Neural cell (in vitro differentiated cells): Measurements from ENCODE around the gene ZP1. TPM values are rescaled to one million over a fixed set of nuclear protein-coding genes. Genes with fewer than 3 reads are reported as not detected.
"Not testable (repeated sequence)": the region's sequence is repeated elsewhere in the genome, so short reads cannot be mapped to it uniquely, and the experiment has no call there.

Source experiments
- H2AFZ ChIP-seq: fragments of 200-600, 300-800 bp; sonication (generic), shearing (Covaris generic); 2 replicates; pipeline ENCODE4 v1.6.0; 2014; ENCODE audit warnings: low read depth, mild to moderate bottlenecking, antibody characterized with exemption, low read length, moderate library complexity
- H3F3A ChIP-seq: fragments of 200-600 bp; shearing (Covaris generic); 2 replicates; pipeline ENCODE4 v1.6.1; 2016; ENCODE audit warnings: mild to moderate bottlenecking, moderate library complexity, mixed read lengths, antibody characterized with exemption, low read length; ENCODE audit not compliant: insufficient read depth, poor library complexity, severe bottlenecking
- H3K27ac ChIP-seq: fragments of 200-600, 300-800 bp; sonication (generic), shearing (Covaris generic); 2 replicates; pipeline ENCODE4 v1.5.1; 2014; ENCODE audit warnings: mild to moderate bottlenecking, low read length, moderate library complexity
- H3K27me3 ChIP-seq: fragments of 300-800, 200-600 bp; sonication (generic), shearing (Covaris generic); 2 replicates; pipeline ENCODE4 v1.6.0; 2014; ENCODE audit warnings: mild to moderate bottlenecking, low read depth, low read length, moderate library complexity; ENCODE audit not compliant: insufficient read depth
- H3K36me3 ChIP-seq: fragments of 300-800, 200-600 bp; sonication (generic), shearing (Covaris generic); 2 replicates; pipeline ENCODE4 v1.5.1; 2014; ENCODE audit warnings: mild to moderate bottlenecking, antibody characterized with exemption, low read length, moderate library complexity; ENCODE audit not compliant: insufficient read depth
- H3K4me2 ChIP-seq: fragments of 300-800, 200-600 bp; sonication (generic), shearing (Covaris generic); 2 replicates; pipeline ENCODE4 v1.6.0; 2014; ENCODE audit warnings: mild to moderate bottlenecking, low read length
- H3K4me3 ChIP-seq: fragments of 300-800, 200-600 bp; sonication (generic), shearing (Covaris generic); 2 replicates; pipeline ENCODE4 v1.5.1; 2014; ENCODE audit warnings: mild to moderate bottlenecking, low read length, moderate library complexity
- H3K79me2 ChIP-seq: fragments of 200-600 bp; shearing (Covaris generic); replicated peaks from 2 replicates; pipeline ENCODE4 v1.6.0; 2014; ENCODE audit warnings: mild to moderate bottlenecking, low read length, moderate library complexity; ENCODE audit not compliant: insufficient read depth
- H3K9ac ChIP-seq: fragments of 300-800, 200-600 bp; sonication (generic), shearing (Covaris generic); 2 replicates; pipeline ENCODE4 v1.6.1; 2016; ENCODE audit warnings: mild to moderate bottlenecking, low read length, mixed read lengths
- H3K9me2 ChIP-seq: fragments of 200-600 bp; shearing (Covaris generic); 2 replicates; pipeline ENCODE4 v1.6.1; 2016; ENCODE audit warnings: mild to moderate bottlenecking, low read length, mixed read lengths; ENCODE audit not compliant: insufficient read depth
- H3K9me3 ChIP-seq: fragments of 200-600, 300-800 bp; sonication (generic), shearing (Covaris generic); 2 replicates; pipeline ENCODE4 v1.6.1; 2016; ENCODE audit warnings: mild to moderate bottlenecking, mixed run types, low read length, moderate library complexity, mixed read lengths
- H4K20me1 ChIP-seq: fragments of 200-600 bp; shearing (Covaris generic); 2 replicates; pipeline ENCODE4 v1.6.1; 2016; ENCODE audit warnings: mild to moderate bottlenecking, mixed run types; ENCODE audit not compliant: insufficient read depth
- EP300 ChIP-seq: fragments of 450-650 bp; conservative IDR thresholded peaks from 2 replicates; pipeline ENCODE4 v1.6.1; 2014; ENCODE audit warnings: antibody characterized with exemption, mild to moderate bottlenecking, moderate library complexity; ENCODE audit not compliant: poor library complexity, severe bottlenecking
- EZH2 ChIP-seq: fragments of 200-600, 300-800 bp; shearing (Covaris generic), sonication (generic); IDR thresholded peaks from 2 replicates; pipeline ENCODE4 v1.6.1; 2014; ENCODE audit warnings: antibody characterized with exemption, low read length, borderline replicate concordance, mild to moderate bottlenecking; ENCODE audit not compliant: insufficient read depth, poor library complexity, severe bottlenecking
- MXI1 ChIP-seq: fragments of 450-650 bp; conservative IDR thresholded peaks from 2 replicates; pipeline ENCODE4 v1.6.1; 2014; ENCODE audit warnings: antibody characterized with exemption, mild to moderate bottlenecking; ENCODE audit not compliant: poor library complexity, severe bottlenecking
- POLR2AphosphoS5 ChIP-seq: IDR thresholded peaks from 2 replicates; pipeline ENCODE4 v1.6.1; 2012
- RAD21 ChIP-seq: fragments of 450-650 bp; conservative IDR thresholded peaks from 2 replicates; pipeline ENCODE4 v1.6.1; 2014; ENCODE audit warnings: antibody characterized with exemption, mild to moderate bottlenecking, moderate library complexity
- SMC3 ChIP-seq: fragments of 450-650 bp; conservative IDR thresholded peaks from 2 replicates; pipeline ENCODE4 v1.6.1; 2014; ENCODE audit warnings: antibody characterized with exemption, mild to moderate bottlenecking, moderate library complexity; ENCODE audit not compliant: poor library complexity
- TAF1 ChIP-seq: IDR thresholded peaks from 2 replicates; pipeline ENCODE4 v1.6.1; 2012; ENCODE audit warnings: low read depth
- polyA plus RNA-seq: library from polyadenylated mRNA; depleted of rRNA; stranded (reverse); fragments of >200 nt; gene quantifications from 2 replicates; pipeline ENCODE4 v1.2.3, GENCODE V29; 2014
- TF ChIP-seq, protein P1 (sequence below): IDR thresholded peaks from 2 replicates; pipeline ENCODE4 v1.6.1; 2012; ENCODE audit warnings: borderline replicate concordance
- TF ChIP-seq, protein P2 (sequence below): fragments of 450-650 bp; IDR thresholded peaks from 2 replicates; pipeline ENCODE4 v1.5.1; 2014; ENCODE audit warnings: antibody characterized with exemption, mild to moderate bottlenecking, moderate library complexity; ENCODE audit not compliant: poor library complexity, severe bottlenecking

ZP1 gene
- polyA plus RNA-seq, 1 donor from 2014 or later: 1.5 TPM

DNA sequence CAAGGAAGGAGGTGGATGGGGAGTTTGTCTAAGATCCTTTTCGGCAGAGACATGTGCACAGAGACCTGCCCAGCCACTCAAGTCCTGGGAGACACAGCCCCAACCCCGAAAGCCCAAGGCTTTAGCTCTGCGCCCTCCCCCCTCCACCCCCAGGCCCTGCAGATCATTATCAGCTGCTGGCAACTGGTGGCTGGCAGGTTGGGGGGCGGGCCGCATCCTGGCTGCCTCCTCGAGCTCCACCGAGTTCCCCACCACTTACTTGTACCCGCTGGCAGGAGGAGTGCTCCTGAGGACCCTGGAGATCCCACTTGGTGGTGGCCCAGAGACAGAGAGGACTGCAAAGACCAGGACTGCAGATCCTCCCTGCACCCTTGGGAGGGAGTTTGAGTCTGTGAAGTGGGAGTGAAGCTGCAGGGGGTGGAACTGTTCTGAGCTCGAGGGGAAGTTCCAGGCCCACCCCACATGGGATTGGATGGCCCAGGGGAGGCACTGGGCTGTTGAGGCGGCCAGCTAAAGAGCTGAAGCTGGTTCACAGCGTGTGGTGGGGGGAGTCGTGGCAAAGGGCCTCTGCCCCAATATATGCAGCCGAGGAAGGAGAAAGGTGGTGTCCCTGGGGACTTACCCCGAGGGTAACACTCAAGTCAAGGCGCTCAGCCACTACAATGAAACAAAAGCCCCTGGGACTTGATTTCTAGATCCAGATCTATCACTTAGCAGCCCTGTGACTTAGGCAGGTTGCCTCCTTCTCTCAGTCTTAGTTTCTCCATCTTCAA, 45.3 kb upstream of the ZP1 start:
- H3K36me3 ChIP-seq: no peaks in the 10 kb centered on the region
- H3K9ac ChIP-seq: no peak overlapping the region
- no peak for TF ChIP-seq MXI1
- no peak for TF ChIP-seq TAF1
- TF ChIP-seq, protein P1, sequence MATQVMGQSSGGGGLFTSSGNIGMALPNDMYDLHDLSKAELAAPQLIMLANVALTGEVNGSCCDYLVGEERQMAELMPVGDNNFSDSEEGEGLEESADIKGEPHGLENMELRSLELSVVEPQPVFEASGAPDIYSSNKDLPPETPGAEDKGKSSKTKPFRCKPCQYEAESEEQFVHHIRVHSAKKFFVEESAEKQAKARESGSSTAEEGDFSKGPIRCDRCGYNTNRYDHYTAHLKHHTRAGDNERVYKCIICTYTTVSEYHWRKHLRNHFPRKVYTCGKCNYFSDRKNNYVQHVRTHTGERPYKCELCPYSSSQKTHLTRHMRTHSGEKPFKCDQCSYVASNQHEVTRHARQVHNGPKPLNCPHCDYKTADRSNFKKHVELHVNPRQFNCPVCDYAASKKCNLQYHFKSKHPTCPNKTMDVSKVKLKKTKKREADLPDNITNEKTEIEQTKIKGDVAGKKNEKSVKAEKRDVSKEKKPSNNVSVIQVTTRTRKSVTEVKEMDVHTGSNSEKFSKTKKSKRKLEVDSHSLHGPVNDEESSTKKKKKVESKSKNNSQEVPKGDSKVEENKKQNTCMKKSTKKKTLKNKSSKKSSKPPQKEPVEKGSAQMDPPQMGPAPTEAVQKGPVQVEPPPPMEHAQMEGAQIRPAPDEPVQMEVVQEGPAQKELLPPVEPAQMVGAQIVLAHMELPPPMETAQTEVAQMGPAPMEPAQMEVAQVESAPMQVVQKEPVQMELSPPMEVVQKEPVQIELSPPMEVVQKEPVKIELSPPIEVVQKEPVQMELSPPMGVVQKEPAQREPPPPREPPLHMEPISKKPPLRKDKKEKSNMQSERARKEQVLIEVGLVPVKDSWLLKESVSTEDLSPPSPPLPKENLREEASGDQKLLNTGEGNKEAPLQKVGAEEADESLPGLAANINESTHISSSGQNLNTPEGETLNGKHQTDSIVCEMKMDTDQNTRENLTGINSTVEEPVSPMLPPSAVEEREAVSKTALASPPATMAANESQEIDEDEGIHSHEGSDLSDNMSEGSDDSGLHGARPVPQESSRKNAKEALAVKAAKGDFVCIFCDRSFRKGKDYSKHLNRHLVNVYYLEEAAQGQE: no peak
- no peak for TF ChIP-seq POLR2AphosphoS5
- TF ChIP-seq EZH2: no peak
- TF ChIP-seq, protein P2, sequence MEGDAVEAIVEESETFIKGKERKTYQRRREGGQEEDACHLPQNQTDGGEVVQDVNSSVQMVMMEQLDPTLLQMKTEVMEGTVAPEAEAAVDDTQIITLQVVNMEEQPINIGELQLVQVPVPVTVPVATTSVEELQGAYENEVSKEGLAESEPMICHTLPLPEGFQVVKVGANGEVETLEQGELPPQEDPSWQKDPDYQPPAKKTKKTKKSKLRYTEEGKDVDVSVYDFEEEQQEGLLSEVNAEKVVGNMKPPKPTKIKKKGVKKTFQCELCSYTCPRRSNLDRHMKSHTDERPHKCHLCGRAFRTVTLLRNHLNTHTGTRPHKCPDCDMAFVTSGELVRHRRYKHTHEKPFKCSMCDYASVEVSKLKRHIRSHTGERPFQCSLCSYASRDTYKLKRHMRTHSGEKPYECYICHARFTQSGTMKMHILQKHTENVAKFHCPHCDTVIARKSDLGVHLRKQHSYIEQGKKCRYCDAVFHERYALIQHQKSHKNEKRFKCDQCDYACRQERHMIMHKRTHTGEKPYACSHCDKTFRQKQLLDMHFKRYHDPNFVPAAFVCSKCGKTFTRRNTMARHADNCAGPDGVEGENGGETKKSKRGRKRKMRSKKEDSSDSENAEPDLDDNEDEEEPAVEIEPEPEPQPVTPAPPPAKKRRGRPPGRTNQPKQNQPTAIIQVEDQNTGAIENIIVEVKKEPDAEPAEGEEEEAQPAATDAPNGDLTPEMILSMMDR: no peak
- TF ChIP-seq EP300: no peak
- no peak for TF ChIP-seq RAD21
- TF ChIP-seq SMC3: no peak
- no peak overlapping the region for H3K4me2 ChIP-seq
- H3K27ac ChIP-seq: no peak overlapping the region
- no peaks in the 10 kb centered on the region for H4K20me1 ChIP-seq
- H2AFZ ChIP-seq: no peak overlapping the region
- no peaks in the 10 kb centered on the region for H3K27me3 ChIP-seq
- H3K79me2 ChIP-seq: no peaks in the 10 kb centered on the region
- no peaks in the 10 kb centered on the region for H3K9me2 ChIP-seq
- no peaks in the 10 kb centered on the region for H3F3A ChIP-seq
- no peak overlapping the region for H3K4me3 ChIP-seq
- H3K9me3 ChIP-seq: peaks cover 3% of the 10 kb centered on the region

DNA sequence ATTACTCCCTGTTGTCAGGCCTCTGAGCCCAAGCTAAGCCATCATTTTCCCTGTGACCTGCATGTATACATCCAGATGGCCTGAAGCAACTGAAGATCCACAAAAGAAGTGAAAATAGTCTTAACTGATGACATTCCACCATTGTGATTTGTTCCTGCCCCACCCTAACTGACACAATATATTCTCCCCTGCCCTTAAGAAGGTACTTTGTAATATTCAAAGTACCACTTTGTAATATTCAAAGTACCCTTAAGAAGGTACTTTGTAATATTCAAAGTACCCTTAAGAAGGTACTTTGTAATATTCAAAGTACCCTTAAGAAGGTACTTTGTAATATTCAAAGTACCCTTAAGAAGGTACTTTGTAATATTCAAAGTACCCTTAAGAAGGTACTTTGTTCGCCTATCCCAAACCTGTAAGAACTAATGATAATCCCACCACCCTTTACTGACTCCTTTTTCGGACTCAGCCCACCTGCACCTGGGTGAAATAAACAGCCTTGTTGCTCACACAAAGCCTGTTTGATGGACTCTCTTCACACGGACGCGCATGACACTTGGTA, 43.5 kb upstream of the ZP1 start:
- not testable (repeated sequence) for H2AFZ ChIP-seq, H3K36me3 ChIP-seq, H3K9me2 ChIP-seq, H3K4me2 ChIP-seq, H3K9ac ChIP-seq, H3F3A ChIP-seq, H3K27ac ChIP-seq, H3K27me3 ChIP-seq, H3K79me2 ChIP-seq, H3K9me3 ChIP-seq, H4K20me1 ChIP-seq, H3K4me3 ChIP-seq
